ENCODE data around the gene FHAD1. TPM values are rescaled to one million over a fixed set of nuclear protein-coding genes. Genes with fewer than 3 reads are reported as not detected.

Gene FHAD1
- total and polyA plus RNA-seq, 9 of the 15 experiments (the other 6 are each of a cell fraction or from before 2014, with no cell fraction given), result 0.32 to 2.1 (median 1.5) TPM; not detected in 1

DNA sequence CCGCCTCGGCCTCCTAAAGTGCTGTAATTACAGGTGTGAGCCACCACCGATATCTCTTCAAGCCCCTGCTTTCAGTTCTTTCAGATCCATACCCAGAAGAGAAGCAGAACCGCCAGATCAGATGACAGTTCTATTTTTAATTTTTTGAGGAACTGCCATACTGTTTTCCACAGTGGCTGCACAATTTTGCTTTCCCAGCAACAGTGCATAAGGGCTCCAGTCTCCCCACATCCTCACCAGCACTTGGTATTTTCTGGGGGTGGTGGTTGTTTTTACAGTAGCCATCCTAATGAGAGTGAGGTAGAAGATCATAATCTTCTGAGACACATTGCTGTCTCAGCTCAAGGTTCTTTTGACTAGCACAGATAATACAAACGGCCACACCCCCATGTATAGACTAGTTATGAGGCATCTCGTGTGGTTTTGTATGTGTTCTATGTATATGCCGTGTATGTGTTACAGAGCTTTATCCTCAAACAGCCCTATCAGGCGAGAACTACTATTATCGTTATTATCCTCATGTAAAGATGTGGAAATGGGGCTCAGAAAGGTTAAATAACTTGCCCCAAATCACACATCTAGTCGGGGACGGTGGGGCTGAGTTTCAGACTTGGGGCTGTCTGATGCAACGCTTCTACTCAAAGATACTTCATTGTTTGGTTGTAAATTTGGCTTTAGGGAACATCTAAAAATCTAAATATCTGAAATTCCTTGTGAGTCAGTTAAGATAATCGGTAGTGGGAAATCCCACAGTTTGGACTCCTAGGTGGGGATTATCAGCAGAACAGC, 12.0 kb downstream of the FHAD1 start (continued):
- TF ChIP-seq ETV6 (IDR thresholded peaks at IDR 0.05; ENCODE audit: borderline replicate concordance in 1 of 2, low read depth in 2 of 2, low read length in 1 of 2) (no peak), ETV6 (CRISPR knock-in tag; IDR thresholded peaks at IDR 0.05; ENCODE audit: borderline replicate concordance) (no peak), ZNF764 (CRISPR knock-in tag; IDR thresholded peaks at IDR 0.05; ENCODE audit: low read depth) (no peak), TEAD4 (IDR thresholded peaks at IDR 0.05; ENCODE audit: low read length) (peak; percentile 62; the same call in 1 of the 2 replicates), TEAD4 (CRISPR knock-in tag; IDR thresholded peaks at IDR 0.05; ENCODE audit: borderline replicate concordance) (no peak), ATF7 (IDR thresholded peaks at IDR 0.05) (peak; percentile 37), ZC3H4 (CRISPR knock-in tag; IDR thresholded peaks at IDR 0.05; ENCODE audit: borderline replicate concordance) (no peak), ARID1B (IDR thresholded peaks at IDR 0.05) (peak; percentile 41; the same call in 1 of the 2 replicates), HNRNPUL1 (IDR thresholded peaks at IDR 0.05; ENCODE audit: low read length) (no peak), ZBTB8A (IDR thresholded peaks at IDR 0.05; ENCODE audit: partially characterized antibody) (no peak), HINFP (tag; conservative IDR thresholded peaks at IDR 0.05; ENCODE audit: low read depth) (no peak), PHF21A (IDR thresholded peaks at IDR 0.05; ENCODE audit: borderline replicate concordance, low read depth) (no peak), ZFX (CRISPR knock-in tag; IDR thresholded peaks at IDR 0.05) (no peak)
- TF ChIP-seq, protein P1, sequence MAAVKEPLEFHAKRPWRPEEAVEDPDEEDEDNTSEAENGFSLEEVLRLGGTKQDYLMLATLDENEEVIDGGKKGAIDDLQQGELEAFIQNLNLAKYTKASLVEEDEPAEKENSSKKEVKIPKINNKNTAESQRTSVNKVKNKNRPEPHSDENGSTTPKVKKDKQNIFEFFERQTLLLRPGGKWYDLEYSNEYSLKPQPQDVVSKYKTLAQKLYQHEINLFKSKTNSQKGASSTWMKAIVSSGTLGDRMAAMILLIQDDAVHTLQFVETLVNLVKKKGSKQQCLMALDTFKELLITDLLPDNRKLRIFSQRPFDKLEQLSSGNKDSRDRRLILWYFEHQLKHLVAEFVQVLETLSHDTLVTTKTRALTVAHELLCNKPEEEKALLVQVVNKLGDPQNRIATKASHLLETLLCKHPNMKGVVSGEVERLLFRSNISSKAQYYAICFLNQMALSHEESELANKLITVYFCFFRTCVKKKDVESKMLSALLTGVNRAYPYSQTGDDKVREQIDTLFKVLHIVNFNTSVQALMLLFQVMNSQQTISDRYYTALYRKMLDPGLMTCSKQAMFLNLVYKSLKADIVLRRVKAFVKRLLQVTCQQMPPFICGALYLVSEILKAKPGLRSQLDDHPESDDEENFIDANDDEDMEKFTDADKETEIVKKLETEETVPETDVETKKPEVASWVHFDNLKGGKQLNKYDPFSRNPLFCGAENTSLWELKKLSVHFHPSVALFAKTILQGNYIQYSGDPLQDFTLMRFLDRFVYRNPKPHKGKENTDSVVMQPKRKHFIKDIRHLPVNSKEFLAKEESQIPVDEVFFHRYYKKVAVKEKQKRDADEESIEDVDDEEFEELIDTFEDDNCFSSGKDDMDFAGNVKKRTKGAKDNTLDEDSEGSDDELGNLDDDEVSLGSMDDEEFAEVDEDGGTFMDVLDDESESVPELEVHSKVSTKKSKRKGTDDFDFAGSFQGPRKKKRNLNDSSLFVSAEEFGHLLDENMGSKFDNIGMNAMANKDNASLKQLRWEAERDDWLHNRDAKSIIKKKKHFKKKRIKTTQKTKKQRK (IDR thresholded peaks at IDR 0.05; ENCODE audit: borderline replicate concordance, low read depth, low read length), result no peak
- TF ChIP-seq, protein P2, sequence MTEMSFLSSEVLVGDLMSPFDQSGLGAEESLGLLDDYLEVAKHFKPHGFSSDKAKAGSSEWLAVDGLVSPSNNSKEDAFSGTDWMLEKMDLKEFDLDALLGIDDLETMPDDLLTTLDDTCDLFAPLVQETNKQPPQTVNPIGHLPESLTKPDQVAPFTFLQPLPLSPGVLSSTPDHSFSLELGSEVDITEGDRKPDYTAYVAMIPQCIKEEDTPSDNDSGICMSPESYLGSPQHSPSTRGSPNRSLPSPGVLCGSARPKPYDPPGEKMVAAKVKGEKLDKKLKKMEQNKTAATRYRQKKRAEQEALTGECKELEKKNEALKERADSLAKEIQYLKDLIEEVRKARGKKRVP (CRISPR knock-in tag; IDR thresholded peaks at IDR 0.05), result 0 out of 2 replicates have a peak, but pooled peaks have one; percentile 13
- TF ChIP-seq, protein P3, sequence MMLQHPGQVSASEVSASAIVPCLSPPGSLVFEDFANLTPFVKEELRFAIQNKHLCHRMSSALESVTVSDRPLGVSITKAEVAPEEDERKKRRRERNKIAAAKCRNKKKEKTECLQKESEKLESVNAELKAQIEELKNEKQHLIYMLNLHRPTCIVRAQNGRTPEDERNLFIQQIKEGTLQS (IDR thresholded peaks at IDR 0.05), result peak; percentile 10; the same call in 1 of the 2 replicates
- TF ChIP-seq, protein P3 (CRISPR knock-in tag; conservative IDR thresholded peaks at IDR 0.05), result no peak
- TF ChIP-seq, protein P4, sequence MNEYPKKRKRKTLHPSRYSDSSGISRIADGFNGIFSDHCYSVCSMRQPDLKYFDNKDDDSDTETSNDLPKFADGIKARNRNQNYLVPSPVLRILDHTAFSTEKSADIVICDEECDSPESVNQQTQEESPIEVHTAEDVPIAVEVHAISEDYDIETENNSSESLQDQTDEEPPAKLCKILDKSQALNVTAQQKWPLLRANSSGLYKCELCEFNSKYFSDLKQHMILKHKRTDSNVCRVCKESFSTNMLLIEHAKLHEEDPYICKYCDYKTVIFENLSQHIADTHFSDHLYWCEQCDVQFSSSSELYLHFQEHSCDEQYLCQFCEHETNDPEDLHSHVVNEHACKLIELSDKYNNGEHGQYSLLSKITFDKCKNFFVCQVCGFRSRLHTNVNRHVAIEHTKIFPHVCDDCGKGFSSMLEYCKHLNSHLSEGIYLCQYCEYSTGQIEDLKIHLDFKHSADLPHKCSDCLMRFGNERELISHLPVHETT (CRISPR knock-in tag; conservative IDR thresholded peaks at IDR 0.05 in 1 of 2, IDR thresholded peaks at IDR 0.05 in 1 of 2), result 0 out of 4 replicates have a peak, but pooled peaks of 1 of the 2 experiments have one; percentile 45

Data from K562 (cell line).